ENCODE data around the gene LCN6. TPM values are rescaled to one million over a fixed set of nuclear protein-coding genes. Genes with fewer than 3 reads are reported as not detected.

LCN6 gene
- total RNA-seq, 2 experiments from 2014 or later, result not detected

DNA sequence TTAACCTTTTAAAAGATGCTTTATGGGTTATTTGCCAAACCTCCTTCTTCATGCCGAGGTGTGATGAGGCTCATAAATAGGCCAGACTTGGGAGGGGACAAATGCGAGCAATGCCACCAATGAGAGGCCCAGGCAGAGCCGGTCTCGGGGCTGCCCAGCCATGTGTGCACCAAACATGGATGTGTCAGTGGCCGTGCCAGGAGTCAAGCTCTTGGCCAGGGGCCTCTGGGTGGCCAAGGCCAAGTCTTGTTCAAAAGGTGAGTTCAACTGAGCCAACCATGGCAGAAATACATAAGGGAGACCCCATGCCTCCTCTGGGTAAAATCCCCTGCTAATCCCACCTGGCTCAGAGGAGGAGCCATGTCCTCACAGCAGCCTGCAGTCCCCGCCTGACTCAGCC lies 26.9 kb upstream of the LCN6 start:
- no peaks in the 10 kb centered on the region for H3K36me3 Mint-ChIP-seq (ENCODE audit: low read depth)
- no peak overlapping the region for H3K4me3 ChIP-seq (ENCODE audit: low read length)
- CTCF ChIA-PET, result no interaction called here
- peaks cover 5% of the 10 kb centered on the region for H3K4me1 ChIP-seq (ENCODE audit: insufficient read depth, low read length)
- H3K9me3 Mint-ChIP-seq, result no peaks in the 10 kb centered on the region
- intact Hi-C loops (cut with DNase I, micrococcal nuclease), result no loop called here
- DNase-seq (no peak), ATAC-seq (ENCODE audit: poor library complexity) (no peak)
- H3K36me3 ChIP-seq (ENCODE audit: insufficient read depth, low read length), result no peaks in the 10 kb centered on the region
- H3K27me3 Mint-ChIP-seq, result peaks cover 17% of the 10 kb centered on the region
- H3K27ac ChIP-seq (ENCODE audit: low read depth in 1 of 2, low read length in 2 of 2), result no peak overlapping the region
- TF ChIP-seq, protein P1, sequence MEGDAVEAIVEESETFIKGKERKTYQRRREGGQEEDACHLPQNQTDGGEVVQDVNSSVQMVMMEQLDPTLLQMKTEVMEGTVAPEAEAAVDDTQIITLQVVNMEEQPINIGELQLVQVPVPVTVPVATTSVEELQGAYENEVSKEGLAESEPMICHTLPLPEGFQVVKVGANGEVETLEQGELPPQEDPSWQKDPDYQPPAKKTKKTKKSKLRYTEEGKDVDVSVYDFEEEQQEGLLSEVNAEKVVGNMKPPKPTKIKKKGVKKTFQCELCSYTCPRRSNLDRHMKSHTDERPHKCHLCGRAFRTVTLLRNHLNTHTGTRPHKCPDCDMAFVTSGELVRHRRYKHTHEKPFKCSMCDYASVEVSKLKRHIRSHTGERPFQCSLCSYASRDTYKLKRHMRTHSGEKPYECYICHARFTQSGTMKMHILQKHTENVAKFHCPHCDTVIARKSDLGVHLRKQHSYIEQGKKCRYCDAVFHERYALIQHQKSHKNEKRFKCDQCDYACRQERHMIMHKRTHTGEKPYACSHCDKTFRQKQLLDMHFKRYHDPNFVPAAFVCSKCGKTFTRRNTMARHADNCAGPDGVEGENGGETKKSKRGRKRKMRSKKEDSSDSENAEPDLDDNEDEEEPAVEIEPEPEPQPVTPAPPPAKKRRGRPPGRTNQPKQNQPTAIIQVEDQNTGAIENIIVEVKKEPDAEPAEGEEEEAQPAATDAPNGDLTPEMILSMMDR (IDR thresholded peaks at IDR 0.05), result no peak
- no peaks in the 10 kb centered on the region for H3K27me3 ChIP-seq (ENCODE audit: control insufficient read depth in 1 of 2, insufficient read depth in 2 of 2, low read length in 2 of 2)
- H3K4me1 Mint-ChIP-seq (ENCODE audit: low read depth), result no peaks in the 10 kb centered on the region
- peaks cover 0 to 9% of the 10 kb centered on the region in 2 experiments for H3K9me3 ChIP-seq (ENCODE audit: control insufficient read depth in 1 of 2, insufficient read depth in 1 of 2, low read length in 2 of 2)
- POLR2A ChIA-PET, result no interaction called here
- H3K4me3 Mint-ChIP-seq, result no peak overlapping the region
- H3K27ac Mint-ChIP-seq, result no peak overlapping the region

DNA sequence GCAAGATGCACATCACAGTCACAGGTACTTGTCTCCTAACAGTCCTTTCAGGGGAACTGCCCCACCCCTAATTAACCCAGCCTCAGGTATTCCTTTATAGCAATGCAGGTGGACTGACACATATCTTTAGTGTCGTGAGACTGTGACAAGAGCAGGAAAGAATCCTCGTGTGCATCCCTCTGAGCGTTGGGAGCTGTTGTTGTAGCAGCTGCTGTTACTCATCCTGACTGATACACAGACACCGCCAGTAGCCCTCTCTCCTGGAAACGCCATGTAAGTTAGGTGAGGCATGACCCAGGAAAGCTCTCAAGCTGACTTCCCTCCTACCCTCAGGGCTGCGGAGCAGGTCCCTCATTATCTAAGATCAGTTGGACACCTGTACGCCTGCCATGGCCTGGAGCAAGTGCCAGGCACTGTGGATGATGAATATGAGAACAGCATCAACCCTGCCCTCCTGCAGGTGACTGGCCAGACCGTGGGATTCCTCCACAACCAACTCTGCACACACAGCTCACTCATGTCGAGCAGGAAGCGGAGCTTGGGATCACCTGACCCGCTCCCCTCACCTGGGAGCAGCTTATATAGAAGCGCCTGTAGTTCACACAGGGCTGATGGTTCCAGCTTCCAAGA lies 26.2 kb upstream of the LCN6 start:
- ATAC-seq (ENCODE audit: poor library complexity) (no peak), DNase-seq (no peak)
- intact Hi-C loops (cut with DNase I, micrococcal nuclease), result no loop called here
- ChIA-PET POLR2A (no interaction called here), CTCF (interaction anchor here (1.7 kb wide), 1 partner anchor 261 kb away, joined by 3 read pairs; no protein-coding TSS in a partner anchor)
- Mint-ChIP-seq H3K27me3 (peaks cover 17% of the 10 kb centered on the region), H3K9me3 (no peaks in the 10 kb centered on the region), H3K4me1 (ENCODE audit: low read depth) (no peaks in the 10 kb centered on the region), H3K27ac (no peak overlapping the region), H3K4me3 (no peak overlapping the region), H3K36me3 (ENCODE audit: low read depth) (no peaks in the 10 kb centered on the region)
- no peaks in the 10 kb centered on the region for H3K27me3 ChIP-seq (ENCODE audit: control insufficient read depth in 1 of 2, insufficient read depth in 2 of 2, low read length in 2 of 2)
- H3K9me3 ChIP-seq (ENCODE audit: control insufficient read depth in 1 of 2, insufficient read depth in 1 of 2, low read length in 2 of 2), result peaks cover 0 to 9% of the 10 kb centered on the region in 2 experiments
- H3K27ac ChIP-seq (ENCODE audit: low read depth in 1 of 2, low read length in 2 of 2), result no peak overlapping the region
- TF ChIP-seq, protein P1 (IDR thresholded peaks at IDR 0.05), result no peak
- peaks cover 9% of the 10 kb centered on the region for H3K4me1 ChIP-seq (ENCODE audit: insufficient read depth, low read length)
- H3K4me3 ChIP-seq (ENCODE audit: low read length), result no peak overlapping the region
- H3K36me3 ChIP-seq (ENCODE audit: insufficient read depth, low read length), result no peaks in the 10 kb centered on the region

- ChIA-PET CTCF (interaction anchor here (1.7 kb wide), 1 partner anchor 262 kb away, joined by 3 read pairs; no protein-coding TSS in a partner anchor), POLR2A (no interaction called here)
- Histone ChIP-seq H3K36me3 (ENCODE audit: insufficient read depth, low read length) (no peaks in the 10 kb centered on the region), H3K27ac (ENCODE audit: low read depth in 1 of 2, low read length in 2 of 2) (no peak overlapping the region), H3K9me3 (ENCODE audit: control insufficient read depth in 1 of 2, insufficient read depth in 1 of 2, low read length in 2 of 2) (peaks cover 0 to 9% of the 10 kb centered on the region in 2 experiments), H3K27me3 (ENCODE audit: control insufficient read depth in 1 of 2, insufficient read depth in 2 of 2, low read length in 2 of 2) (no peaks in the 10 kb centered on the region), H3K4me1 (ENCODE audit: insufficient read depth, low read length) (peaks cover 9% of the 10 kb centered on the region), H3K4me3 (ENCODE audit: low read length) (no peak overlapping the region)
- TF ChIP-seq, protein P1 (IDR thresholded peaks at IDR 0.05), result no peak
- no peak overlapping the region for H3K4me3 Mint-ChIP-seq
- H3K4me1 Mint-ChIP-seq (ENCODE audit: low read depth), result no peaks in the 10 kb centered on the region
- H3K9me3 Mint-ChIP-seq, result no peaks in the 10 kb centered on the region
- H3K27me3 Mint-ChIP-seq, result peaks cover 11% of the 10 kb centered on the region
- ATAC-seq (ENCODE audit: poor library complexity) (peak; percentile 60), DNase-seq (peak in 1 of 14 experiments; percentile 14)
- intact Hi-C loops (cut with DNase I, micrococcal nuclease), result no loop called here
- H3K27ac Mint-ChIP-seq, result no peak overlapping the region
- no peaks in the 10 kb centered on the region for H3K36me3 Mint-ChIP-seq (ENCODE audit: low read depth)
These were observed 25.2 kb upstream of the LCN6 start for GRCh38 chr9:136773386-136774044.
